Upper lobe of right lung (tissue), 1 donor: ENCODE measurements around the gene TBCEL. TPM values are rescaled to one million over a fixed set of nuclear protein-coding genes. Genes with fewer than 3 reads are reported as not detected.

Experiments
- ATAC-seq: fragments of 200-7000 bp; cut with Tn5 transposase; one replicate; pipeline ENCODE4 v1.9.1; 2020; ENCODE audit warnings: mild to moderate bottlenecking, moderate library complexity
- DNase-seq: peaks from one replicate; pipeline ENCODE4 v3.0.0-alpha.2; 2020
- H3K27ac ChIP-seq: fragments of 200-600 bp; one replicate; pipeline ENCODE4 v1.8.0; 2022
- H3K27me3 ChIP-seq: fragments of 200-600 bp; one replicate; pipeline ENCODE4 v1.8.0; 2022; ENCODE audit warnings: mild to moderate bottlenecking
- H3K36me3 ChIP-seq: fragments of 200-600 bp; one replicate; pipeline ENCODE4 v1.8.0; 2022
- H3K4me1 ChIP-seq: fragments of 200-600 bp; one replicate; pipeline ENCODE4 v1.8.0; 2022
- H3K4me3 ChIP-seq: fragments of 200-600 bp; one replicate; pipeline ENCODE4 v1.8.0; 2022; ENCODE audit warnings: mild to moderate bottlenecking
- H3K9me3 ChIP-seq: fragments of 200-600 bp; one replicate; pipeline ENCODE4 v1.8.0; 2022
- intact Hi-C: fragments of 100-400 bp; cut with DNase I; formaldehyde crosslinking; loops from one replicate; pipeline ENCODE4 v1.11.0; 2022
- total RNA-seq: library from RNA; stranded (reverse); fragmentation: NEBNext Ultra II Directional; extraction: Animal tissue kit (Norgen Biotek cat#: 25700); gene quantifications from one replicate; pipeline ENCODE4 v1.2.1, GENCODE V29; 2021
- TF ChIP-seq, protein P1 (sequence below): fragments of 200-600 bp; IDR thresholded peaks from one replicate; pipeline ENCODE4 v1.8.0; 2022; ENCODE audit warnings: antibody characterized with exemption
- donor health status: DM: no; HTN: yes; CAD: no; lungs with severe emphysema.

Gene TBCEL
- total RNA-seq, 1 donor from 2014 or later: 41.1 TPM

DNA sequence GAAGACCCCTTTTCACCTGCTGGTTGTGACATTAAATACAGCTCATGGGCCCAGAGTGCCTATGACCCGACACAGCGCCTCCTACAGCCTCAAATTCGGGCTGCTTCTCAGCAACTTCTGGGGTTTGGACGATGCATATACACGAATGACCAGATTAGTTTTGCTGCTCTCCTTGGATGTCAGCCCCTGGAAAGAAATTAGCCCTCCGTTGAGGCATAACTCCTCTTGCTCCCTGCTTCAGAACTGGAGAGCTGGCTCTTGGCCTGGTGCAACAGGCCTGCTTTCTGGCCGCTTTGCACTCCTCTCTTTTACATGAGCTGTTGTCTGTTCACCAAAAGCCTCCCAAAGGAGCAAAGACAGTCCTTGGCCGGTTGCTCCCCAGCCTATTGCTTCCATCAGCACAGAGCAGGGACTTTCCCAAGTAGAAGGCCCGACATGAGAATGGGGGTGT, 80.4 kb downstream of the TBCEL start:
- intact Hi-C loops: no loop called here
- Histone ChIP-seq H3K4me3 (no peak overlapping the region), H3K27me3 (no peaks in the 10 kb centered on the region), H3K36me3 (no peaks in the 10 kb centered on the region), H3K27ac (no peak overlapping the region), H3K4me1 (peaks cover 14% of the 10 kb centered on the region), H3K9me3 (no peaks in the 10 kb centered on the region)
- ATAC-seq (no peak), DNase-seq (no peak)
- TF ChIP-seq, protein P1, sequence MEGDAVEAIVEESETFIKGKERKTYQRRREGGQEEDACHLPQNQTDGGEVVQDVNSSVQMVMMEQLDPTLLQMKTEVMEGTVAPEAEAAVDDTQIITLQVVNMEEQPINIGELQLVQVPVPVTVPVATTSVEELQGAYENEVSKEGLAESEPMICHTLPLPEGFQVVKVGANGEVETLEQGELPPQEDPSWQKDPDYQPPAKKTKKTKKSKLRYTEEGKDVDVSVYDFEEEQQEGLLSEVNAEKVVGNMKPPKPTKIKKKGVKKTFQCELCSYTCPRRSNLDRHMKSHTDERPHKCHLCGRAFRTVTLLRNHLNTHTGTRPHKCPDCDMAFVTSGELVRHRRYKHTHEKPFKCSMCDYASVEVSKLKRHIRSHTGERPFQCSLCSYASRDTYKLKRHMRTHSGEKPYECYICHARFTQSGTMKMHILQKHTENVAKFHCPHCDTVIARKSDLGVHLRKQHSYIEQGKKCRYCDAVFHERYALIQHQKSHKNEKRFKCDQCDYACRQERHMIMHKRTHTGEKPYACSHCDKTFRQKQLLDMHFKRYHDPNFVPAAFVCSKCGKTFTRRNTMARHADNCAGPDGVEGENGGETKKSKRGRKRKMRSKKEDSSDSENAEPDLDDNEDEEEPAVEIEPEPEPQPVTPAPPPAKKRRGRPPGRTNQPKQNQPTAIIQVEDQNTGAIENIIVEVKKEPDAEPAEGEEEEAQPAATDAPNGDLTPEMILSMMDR: no peak

DNA sequence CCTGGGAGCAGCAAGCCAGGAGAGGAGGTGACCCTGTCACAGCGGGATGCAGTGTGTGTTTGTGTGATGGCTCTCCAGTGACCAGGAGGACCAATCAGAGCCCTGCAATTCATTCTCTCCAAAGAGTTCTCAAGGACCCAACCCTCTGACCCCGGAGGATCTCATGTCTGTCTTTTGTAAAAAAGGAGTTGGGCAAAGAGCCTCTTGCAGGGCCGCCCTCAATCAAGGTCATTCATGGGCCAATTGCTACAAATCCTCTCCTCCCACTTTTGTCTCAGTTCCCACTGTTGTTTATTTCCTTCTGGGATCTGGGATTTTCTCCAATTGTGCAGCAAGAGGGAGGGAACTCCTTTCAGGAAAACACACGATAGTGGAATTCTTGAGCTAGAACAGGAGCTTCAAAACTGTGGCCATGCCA, 81.2 kb downstream of the TBCEL start:
- ATAC-seq (peak; percentile 23), DNase-seq (no peak)
- Histone ChIP-seq H3K27ac (no peak overlapping the region), H3K36me3 (no peaks in the 10 kb centered on the region), H3K9me3 (no peaks in the 10 kb centered on the region), H3K27me3 (no peaks in the 10 kb centered on the region), H3K4me3 (no peak overlapping the region), H3K4me1 (peaks cover 14% of the 10 kb centered on the region)
- intact Hi-C loops: no loop called here
- TF ChIP-seq, protein P1: no peak

DNA sequence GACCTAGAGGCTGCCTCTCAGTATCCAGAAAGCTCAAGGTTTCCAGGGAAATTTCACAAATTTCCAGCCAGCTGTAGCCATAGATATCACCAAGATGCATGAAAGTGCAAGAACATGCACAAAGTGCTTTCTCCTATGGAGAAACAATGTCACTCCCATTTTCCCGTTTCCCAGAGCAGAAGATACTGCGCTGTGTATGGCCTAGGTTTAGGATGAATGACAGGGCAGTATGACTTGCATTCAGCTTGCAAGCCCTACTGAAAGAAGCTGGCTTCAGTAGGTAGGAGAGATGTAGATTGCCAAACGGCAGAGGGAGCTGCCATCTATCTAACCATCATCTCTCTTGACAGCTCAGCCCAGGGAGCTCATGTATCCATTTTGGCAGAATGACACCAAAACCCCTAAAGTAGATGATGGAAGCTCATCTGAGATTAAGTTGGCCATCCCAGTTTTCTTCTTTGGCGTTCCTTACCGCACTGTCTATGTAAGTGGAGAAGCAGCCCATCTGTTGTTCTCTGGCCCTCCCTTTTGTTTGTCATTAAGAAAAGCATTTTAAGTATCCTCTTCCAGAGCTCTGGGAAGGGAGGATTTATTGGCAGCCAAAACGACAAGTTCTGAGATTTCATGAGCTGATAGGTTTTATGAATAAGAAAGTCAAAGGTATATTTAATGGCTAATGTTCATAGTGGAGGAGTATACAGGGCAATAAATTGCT, 81.7 kb downstream of the TBCEL start:
- ATAC-seq (no peak), DNase-seq (no peak)
- intact Hi-C loops: no loop called here
- no peak overlapping the region for H3K27ac ChIP-seq
- H3K4me3 ChIP-seq: no peak overlapping the region
- no peaks in the 10 kb centered on the region for H3K9me3 ChIP-seq
- TF ChIP-seq, protein P1: no peak
- peaks cover 14% of the 10 kb centered on the region for H3K4me1 ChIP-seq
- no peaks in the 10 kb centered on the region for H3K27me3 ChIP-seq
- H3K36me3 ChIP-seq: no peaks in the 10 kb centered on the region

DNA sequence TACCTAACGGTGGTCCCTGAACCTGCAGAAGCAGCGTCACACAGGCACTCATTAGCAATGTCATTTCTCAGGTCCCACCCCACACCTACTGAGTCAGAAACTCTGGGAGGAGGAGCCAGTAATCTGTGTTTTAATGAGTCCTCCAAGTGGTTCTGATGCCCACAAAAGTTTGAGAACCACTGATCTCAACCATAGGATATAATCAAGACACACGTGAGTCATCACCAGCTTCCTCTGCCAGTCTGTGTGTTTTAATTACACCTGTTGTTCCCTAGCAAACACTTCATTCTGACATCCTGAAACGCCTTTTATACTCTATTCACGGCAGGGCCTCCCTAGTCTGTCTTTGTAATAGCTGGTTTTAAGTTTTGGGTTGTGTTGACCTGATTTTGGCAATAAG, 82.9 kb downstream of the TBCEL start:
- Histone ChIP-seq H3K36me3 (no peaks in the 10 kb centered on the region), H3K4me3 (no peak overlapping the region), H3K9me3 (no peaks in the 10 kb centered on the region), H3K4me1 (peaks cover 19% of the 10 kb centered on the region), H3K27ac (no peak overlapping the region), H3K27me3 (no peaks in the 10 kb centered on the region)
- DNase-seq: no peak
- TF ChIP-seq, protein P1: no peak
- ATAC-seq: no peak
- intact Hi-C loops: no loop called here

DNA sequence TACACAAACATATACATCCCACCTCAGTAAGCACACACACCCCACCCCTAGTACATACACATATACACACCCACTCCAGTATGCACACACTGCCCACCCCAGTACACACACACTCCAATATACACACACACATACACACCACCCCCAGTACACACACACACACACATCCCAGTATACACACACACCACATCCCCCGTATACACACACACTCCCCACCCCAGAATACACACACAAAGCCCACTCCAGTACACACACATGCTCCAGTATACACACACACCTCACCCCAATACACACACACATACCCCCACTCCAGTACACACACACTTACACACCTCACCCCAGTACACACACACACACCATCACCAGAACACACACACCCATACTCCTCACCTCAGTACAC, 84.5 kb downstream of the TBCEL start:
- Histone ChIP-seq H3K27ac (no peak overlapping the region), H3K4me1 (peaks cover 19% of the 10 kb centered on the region), H3K36me3 (no peaks in the 10 kb centered on the region), H3K27me3 (no peaks in the 10 kb centered on the region), H3K4me3 (no peak overlapping the region), H3K9me3 (no peaks in the 10 kb centered on the region)
- intact Hi-C loops: no loop called here
- DNase-seq (no peak), ATAC-seq (no peak)
- TF ChIP-seq, protein P1: no peak

DNA sequence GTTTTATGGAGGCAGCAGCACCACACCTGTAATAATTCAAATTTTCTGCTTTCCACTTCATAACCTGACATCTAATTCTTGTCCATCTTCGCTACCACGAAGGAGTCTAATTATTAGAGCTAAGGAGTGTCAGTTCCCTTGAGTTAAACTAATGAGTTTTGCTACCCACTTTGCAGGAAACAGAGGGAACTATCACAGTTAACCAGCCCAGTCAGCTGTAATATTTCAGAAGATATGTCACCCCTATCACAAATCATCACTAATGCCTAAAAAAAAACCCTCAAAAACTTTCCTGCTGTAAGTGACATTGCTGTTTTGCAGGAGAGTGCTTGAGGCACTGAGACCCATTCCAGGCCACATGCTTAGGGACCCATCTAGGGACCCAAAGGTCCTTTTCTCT, 85.6 kb downstream of the TBCEL start:
- intact Hi-C loops: no loop called here
- ATAC-seq (no peak), DNase-seq (no peak)
- Histone ChIP-seq H3K27ac (no peak overlapping the region), H3K4me1 (peaks cover 19% of the 10 kb centered on the region), H3K27me3 (no peaks in the 10 kb centered on the region), H3K36me3 (no peaks in the 10 kb centered on the region), H3K9me3 (no peaks in the 10 kb centered on the region), H3K4me3 (no peak overlapping the region)
- TF ChIP-seq, protein P1: no peak
